ENCODE data around the gene BRMS1.
A peak's percentile ranks its signal among the peaks of the same experiment; 100 is the strongest.
"Not testable (repeated sequence)": the region's sequence is repeated elsewhere in the genome, so short reads cannot be mapped to it uniquely, and the experiment has no call there.

BRMS1 gene

DNA sequence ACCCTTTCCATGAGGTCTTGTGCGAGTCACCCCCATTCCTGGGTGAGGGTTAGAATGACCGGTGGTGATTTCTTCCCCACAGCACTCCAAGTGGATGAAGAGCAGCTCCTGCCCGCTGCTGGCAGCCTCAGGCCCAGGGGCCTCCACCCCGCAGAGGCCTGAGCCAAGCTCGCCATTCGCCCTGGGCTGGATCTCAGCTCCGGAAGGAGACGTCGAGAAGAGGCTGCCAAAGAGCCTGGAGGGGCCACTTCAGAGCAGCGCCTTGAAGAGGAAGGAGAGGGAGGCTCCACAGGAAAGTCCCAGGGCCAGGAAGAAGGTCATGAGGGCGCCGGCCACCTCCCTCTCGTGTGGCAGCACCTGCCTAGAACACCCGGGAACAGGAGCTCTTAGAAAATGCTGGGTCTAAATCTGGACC, 18.3 kb upstream of the BRMS1 start:
- DNase-seq (ENCODE audit: low spot score): no peak

- DNase-seq (ENCODE audit: low spot score): no peak
These were observed 17.7 kb upstream of the BRMS1 start for GRCh38 chr11:66362481-66363147.

- DNase-seq (ENCODE audit: low spot score): no peak
These were observed 16.6 kb upstream of the BRMS1 start for GRCh38 chr11:66361502-66361941.

DNA sequence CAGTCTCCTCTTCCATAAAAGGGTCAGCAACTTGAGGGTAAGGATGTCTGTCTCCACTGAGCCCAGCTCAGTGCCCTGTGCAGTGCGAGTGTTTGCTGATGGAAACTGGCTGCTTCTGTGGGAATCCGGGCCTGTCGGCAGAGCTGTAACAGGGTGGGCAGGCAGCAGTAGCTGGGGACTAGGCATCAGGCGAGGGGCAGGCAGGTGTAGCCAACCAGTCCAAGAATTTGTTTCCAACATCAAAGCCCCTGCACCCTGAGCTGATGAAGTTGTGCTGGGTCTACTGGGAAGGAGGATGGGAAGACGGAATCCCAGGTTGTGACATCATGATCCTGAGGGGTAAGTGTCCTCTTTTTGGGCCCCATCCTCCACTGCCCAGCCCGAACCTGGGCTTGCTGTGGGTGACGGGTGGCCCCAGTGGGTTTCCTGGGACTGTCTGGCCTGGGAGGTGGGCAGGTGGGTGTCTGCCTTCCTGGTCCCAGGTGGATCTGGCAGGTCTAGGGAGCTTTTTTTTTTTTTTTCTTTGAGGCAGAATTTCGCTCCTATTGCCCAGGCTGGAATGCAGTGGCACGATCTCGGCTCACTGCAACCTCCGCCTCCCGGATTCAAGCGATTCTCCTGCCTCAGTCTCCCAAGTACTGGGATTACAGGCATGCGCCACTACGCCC, 15.6 kb upstream of the BRMS1 start:
- DNase-seq (ENCODE audit: low spot score): no peak

GRCh38 chr11:66359662-66360087, 14.8 kb upstream of the BRMS1 start:
- DNase-seq (ENCODE audit: low spot score): no peak

DNA sequence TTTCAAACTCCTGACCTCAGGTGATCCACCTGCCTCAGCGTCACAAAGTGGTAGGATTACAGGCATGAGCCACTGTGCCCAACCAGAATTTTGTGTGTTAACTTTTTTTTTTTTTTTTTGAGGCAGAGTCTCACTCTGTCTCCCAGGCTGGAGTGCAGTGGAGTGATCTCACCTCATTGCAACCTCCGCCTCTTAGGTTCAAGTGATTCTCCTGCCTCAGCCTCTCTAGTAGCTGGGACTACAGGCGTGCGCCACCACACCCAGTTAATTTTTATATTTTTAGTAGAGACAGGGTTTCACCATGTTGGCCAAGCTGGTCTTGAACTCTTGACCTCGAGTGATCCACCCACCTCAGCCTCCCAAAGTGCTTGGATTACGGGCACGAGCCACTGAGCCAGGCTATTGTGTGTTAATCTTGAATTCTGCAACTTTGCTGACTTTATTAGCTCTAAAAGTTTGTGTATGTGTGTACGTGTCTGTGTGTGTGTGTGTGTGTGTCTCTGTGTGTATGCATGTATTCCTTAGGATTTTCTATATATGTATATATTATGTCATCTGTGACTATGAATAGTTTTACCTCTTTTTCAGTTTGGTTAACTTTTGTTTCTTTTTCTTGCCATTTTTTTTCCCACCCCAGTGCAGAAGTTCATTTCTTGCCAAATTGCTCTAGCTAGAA, 5.8 kb upstream of the BRMS1 start:
- not testable (repeated sequence) for DNase-seq (ENCODE audit: low spot score)

DNA sequence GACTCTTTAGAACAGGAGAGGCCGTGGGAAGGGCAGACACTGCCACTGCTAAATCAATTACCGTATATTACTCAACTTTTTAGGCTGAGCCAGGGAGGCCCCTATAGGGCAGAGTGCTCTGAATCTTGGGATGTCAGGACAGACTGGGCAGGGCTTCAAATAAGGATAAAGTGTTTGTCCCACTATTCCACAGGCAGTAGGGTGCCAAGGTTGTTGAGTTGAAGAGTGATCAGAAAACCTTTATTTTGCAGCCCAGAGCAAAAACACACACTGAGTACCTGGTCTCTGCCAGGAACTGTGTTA, 4.1 kb upstream of the BRMS1 start:
- DNase-seq (ENCODE audit: low spot score): no peak

DNA sequence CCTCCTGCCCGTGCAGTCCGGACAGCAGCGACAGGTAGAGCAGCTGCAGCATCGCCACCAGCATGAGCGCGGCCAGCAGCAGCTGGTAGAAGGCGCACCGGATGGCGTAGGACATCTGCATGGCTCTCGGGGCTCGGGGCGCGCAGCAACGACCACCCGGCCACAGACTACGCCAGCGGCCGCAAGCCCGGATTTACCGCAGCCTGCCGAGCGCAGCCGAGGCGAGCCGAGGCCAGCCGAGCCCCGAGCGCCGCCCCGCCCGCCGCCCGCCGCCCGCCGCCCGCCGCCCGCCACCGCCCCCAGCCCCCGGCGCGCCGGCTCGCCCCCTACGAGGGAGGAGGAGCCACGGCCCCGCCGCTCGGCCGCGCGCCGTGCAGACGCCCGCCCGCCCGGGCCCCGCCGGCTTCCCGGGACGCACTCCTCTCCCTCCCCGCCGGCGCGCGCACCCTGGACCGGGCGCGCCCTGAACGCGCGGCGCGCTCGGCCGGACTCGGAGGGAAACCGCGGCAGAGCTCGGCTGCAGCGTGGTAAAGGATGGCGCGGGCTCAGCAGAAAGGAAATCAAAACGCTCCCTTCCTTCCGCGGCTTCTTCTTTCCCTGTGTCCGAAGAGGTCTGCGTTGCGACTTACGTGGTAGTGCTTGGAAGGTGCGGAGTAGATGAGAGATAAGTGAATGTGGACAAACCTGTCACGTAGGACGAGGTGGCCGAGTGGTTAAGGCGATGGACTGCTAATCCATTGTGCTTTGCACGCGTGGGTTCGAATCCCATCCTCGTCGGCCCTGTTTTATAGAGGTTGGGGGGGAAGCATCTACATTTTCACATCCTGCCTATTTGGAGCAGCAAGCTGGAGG, 2.7 kb upstream of the BRMS1 start, which contains the start of gene B4GAT1:
Gene B4GAT1, minus strand, starts transcription at position 205 of the 852 bp plus-strand sequence. Its CDS starts 84 bp downstream, at position 121.
- peak; percentile 83 for DNase-seq (ENCODE audit: low spot score)

DNA sequence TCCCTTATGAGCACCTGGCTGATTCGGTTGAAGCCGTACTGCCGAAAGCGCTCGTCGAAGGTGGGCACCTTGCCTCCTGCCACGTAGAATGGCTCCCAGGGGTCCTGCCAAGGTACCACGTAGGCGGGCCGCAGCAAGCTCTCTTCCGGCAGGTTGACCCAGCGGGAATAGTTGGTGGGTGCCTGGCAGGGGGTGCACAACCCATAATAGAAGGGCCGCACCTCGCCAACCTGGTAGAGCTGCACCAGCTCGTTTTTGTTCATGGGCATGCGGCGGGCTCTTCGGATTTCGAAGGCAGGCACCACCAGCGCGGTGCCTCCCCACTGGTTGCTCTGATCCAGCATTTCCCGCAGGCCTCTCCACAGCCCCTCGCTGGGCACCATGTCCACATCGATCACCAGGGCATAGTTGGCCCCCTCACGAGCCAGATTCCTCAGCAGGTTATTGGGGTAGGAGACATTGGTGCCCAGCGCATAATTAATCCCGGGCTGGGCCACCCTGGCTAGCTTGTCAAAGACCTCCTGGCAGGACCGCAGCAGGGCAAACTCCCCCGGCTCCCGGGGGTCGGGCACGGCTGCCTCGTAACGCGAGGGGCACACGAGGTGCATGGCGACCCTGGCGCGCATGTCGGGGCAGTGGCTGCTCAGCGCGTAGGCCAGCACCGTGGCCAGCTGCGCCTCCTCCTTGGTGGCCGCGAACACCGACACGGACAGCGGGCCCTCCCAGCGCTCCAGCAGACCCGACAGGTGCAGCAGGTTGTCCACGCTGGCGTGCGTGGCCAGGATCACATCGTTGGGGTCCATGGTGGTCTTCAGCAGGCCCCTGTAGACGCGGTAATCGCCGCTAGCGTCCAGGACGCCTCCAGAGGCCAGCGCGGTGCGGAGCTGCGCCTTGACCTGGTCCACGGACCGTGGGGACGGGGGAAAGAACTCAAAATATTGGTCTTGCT, 1.8 kb upstream of the BRMS1 start:
- no peak for DNase-seq (ENCODE audit: low spot score)

DNA sequence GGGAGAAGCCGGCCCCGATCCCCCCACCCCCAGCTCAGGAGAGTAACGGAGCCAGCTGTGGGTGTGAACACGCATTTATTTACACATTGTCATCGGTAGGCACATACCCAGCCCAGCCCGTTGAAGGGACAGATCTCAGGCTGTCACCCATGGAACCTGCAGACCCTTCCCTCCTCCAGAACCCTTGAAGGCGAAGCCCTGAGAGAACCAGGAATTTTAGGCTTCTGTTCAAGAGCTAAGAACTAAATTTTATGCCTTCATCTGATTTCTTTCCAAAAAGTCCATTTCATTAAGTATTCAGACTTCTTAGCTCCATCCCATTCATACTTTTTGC, 379 bp upstream of the BRMS1 start:
- no peak for DNase-seq (ENCODE audit: low spot score)

DNA sequence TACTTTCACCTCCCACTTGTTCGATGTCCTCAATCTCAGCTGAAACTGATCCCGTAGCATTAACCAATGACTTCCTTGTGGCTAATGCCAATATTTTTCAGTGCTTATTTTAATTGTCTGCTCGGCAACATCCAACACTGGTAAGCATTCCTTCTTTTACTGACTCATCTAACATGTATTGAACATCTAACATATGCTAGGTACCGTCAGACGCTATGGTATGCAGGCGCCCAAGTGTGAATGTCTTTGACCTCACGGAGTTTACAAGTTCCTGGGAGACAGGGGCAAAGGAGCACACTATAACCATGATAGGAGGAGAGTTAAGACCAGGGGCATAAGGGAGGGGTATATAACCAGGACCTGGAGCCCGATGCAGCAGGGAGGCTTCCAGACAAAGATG, 1.7 kb downstream of the BRMS1 start:
- no peak for DNase-seq (ENCODE audit: low spot score)

GRCh38 chr11:66341502-66342126, 3.3 kb downstream of the BRMS1 start:
- no peak for DNase-seq (ENCODE audit: low spot score)

- no peak for DNase-seq (ENCODE audit: low spot score)
These were observed 4.1 kb downstream of the BRMS1 start for GRCh38 chr11:66340596-66341501.

DNA sequence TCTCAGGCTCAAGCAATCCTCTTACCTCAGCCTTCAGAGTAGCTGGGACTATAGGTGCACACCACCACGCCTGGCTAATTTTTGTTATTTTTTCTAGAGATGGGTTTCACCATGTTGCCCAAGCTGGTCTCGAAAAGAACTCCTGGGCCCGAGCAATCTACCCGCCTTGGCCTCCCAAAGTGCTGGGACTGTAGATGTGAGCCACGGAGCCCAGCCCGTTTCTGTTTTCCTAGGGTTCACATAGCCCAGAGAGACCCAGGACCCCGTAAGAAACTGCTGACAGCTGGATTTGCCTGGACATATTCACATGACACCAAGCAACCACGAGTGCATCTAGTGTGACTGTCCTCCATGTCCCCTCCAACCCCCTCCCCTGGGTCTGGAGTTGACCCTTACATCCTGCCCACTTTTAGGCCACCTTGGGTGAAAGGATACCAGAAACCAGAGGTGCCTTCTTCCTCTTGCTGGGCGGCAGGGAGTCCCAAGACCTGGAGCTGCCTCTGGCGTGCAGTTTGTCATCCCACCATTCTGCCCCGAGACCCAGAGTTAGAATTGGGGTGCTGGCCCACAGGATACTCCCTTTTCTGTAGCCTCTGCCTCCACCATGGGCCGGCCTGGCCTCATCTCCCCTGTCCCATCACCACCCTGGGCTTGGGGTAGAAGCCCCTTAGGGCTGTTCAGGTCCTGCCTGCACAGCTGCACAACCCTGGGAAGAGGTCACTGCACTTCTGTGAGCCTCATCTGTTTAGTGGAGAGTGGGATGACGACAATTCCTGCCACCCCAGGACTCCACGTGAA, 5.0 kb downstream of the BRMS1 start:
- DNase-seq (ENCODE audit: low spot score): no peak

DNA sequence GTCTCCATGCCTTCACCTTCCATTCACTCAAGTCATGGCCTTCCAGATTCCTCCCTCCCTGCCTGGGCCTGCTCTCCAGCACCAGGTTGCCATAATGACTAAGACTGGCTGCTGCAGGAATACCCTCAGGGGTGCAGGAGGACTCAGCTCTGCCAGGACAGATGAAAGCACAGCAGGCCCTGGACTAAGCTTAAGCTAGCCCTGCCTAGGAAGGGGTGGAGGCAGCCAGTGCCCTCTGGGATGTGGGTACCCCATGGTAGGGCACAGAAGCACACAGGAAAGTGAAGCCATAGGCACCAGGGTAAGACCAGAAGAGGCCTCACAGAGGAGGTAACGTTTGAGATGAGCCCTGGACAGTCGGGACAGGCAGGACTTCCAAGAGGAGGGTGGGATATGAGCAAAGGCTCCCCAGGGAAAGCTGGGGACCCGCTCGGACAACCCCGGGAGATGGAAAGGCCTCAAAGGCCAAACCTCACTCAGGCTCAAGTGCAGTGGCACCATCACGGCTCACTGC, 5.7 kb downstream of the BRMS1 start:
- DNase-seq (ENCODE audit: low spot score): no peak

- no peak for DNase-seq (ENCODE audit: low spot score)
These were observed 6.4 kb downstream of the BRMS1 start for GRCh38 chr11:66338276-66339161.

DNA sequence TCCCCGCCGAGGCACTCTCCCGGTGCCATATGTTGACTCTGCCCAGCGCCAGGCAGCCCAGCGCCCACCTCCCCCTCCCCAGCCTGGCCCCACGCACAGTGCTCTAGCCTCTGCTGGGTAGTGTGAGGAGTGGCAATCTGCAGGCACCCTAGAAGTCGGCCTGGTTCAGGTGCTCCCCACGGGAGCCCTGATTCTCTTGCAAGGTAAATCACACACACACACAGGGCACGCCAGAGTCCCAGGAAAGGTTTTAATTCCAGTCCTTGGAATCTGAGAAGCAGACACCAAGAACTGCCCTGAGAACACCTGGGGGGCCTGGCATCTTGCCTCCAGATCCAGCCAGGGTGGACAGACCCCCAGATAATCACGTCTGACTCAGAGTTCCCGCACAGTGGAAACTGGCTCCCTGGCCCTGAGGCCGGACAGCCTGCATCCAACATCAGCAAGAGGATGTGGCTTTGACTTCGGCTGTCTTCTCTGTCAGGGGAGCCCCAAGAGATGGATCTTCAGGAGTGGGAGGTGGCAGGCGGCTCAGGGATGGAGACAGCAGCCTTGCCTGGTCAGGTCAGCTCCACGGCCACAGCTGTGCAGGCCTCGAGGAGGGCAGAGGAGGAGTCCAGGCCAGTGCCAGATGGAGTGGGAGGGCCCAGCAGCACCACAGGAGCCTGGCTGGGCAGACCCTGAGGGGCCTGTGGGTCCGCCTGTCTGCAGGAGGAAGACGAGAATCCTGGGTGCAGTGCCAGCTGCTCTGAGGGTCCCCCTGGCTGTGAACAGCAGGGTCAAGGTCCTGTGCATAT, 7.6 kb downstream of the BRMS1 start:
- no peak for DNase-seq (ENCODE audit: low spot score)

All from kidney capillary endothelial cell (primary cell).